Measurements from ENCODE around the gene EHBP1.
"Not testable (repeated sequence)": the region's sequence is repeated elsewhere in the genome, so short reads cannot be mapped to it uniquely, and the experiment has no call there.

EHBP1 gene

GRCh38 chr2:63019686-63020085, 314.2 kb downstream of the EHBP1 start:
- DNase-seq (ENCODE audit: low read depth): not testable (repeated sequence)

GRCh38 chr2:63023444-63023843, 317.9 kb downstream of the EHBP1 start:
- DNase-seq (ENCODE audit: low read depth): no peak

GRCh38 chr2:63027220-63027619, 321.7 kb downstream of the EHBP1 start:
- DNase-seq (ENCODE audit: low read depth): no peak

GRCh38 chr2:63029058-63029457, 323.5 kb downstream of the EHBP1 start:
- DNase-seq (ENCODE audit: low read depth): no peak

GRCh38 chr2:63034526-63034925, 329.0 kb downstream of the EHBP1 start:
- DNase-seq (ENCODE audit: low read depth): no peak

GRCh38 chr2:63035169-63035568, 329.7 kb downstream of the EHBP1 start:
- no peak for DNase-seq (ENCODE audit: low read depth)

- no peak for DNase-seq (ENCODE audit: low read depth)
These were observed 330.1 kb downstream of the EHBP1 start for GRCh38 chr2:63035660-63036059.

GRCh38 chr2:63038034-63038433, 332.5 kb downstream of the EHBP1 start:
- DNase-seq (ENCODE audit: low read depth): no peak

GRCh38 chr2:63040586-63040985, 335.1 kb downstream of the EHBP1 start:
- no peak for DNase-seq (ENCODE audit: low read depth)

- DNase-seq (ENCODE audit: low read depth): no peak
These were observed 336.1 kb downstream of the EHBP1 start for GRCh38 chr2:63041592-63041991.

- DNase-seq (ENCODE audit: low read depth): no peak
These were observed 339.1 kb downstream of the EHBP1 start for GRCh38 chr2:63044362-63045327.

- no peak for DNase-seq (ENCODE audit: low read depth)
These were observed 341.0 kb downstream of the EHBP1 start for GRCh38 chr2:63046552-63046951.

- no peak for DNase-seq (ENCODE audit: low read depth)
These were observed 341.4 kb downstream of the EHBP1 start for GRCh38 chr2:63046961-63047320.

- no peak for DNase-seq (ENCODE audit: low read depth)
These were observed 342.1 kb downstream of the EHBP1 start for GRCh38 chr2:63047321-63048279.

GRCh38 chr2:63048367-63049171, 343.1 kb downstream of the EHBP1 start:
- DNase-seq (ENCODE audit: low read depth): no peak

GRCh38 chr2:63049211-63049969, 343.9 kb downstream of the EHBP1 start:
- no peak for DNase-seq (ENCODE audit: low read depth)

GRCh38 chr2:63049970-63050333, 344.4 kb downstream of the EHBP1 start:
- no peak for DNase-seq (ENCODE audit: low read depth)

GRCh38 chr2:63050334-63051041, 345.0 kb downstream of the EHBP1 start, which contains the start of gene OTX1:
TSS of gene OTX1 (plus strand) at chr2:63050830. CDS start at chr2:63052991, 2,161 bp downstream.
- no peak for DNase-seq (ENCODE audit: low read depth)

GRCh38 chr2:63051042-63051794, 345.7 kb downstream of the EHBP1 start:
- no peak for DNase-seq (ENCODE audit: low read depth)
